HG03442 (cell line): ENCODE measurements around the gene TBCD.
"Not testable (repeated sequence)": the region's sequence is repeated elsewhere in the genome, so short reads cannot be mapped to it uniquely, and the experiment has no call there.

Experiments used
- ATAC-seq: cut with Tn5 transposase; IDR thresholded peaks from one replicate; pipeline ENCODE4 v1.9.1; 2021; ENCODE audit warnings: mild to moderate bottlenecking, moderate library complexity; ENCODE audit not compliant: unreplicated experiment

Gene TBCD

DNA sequence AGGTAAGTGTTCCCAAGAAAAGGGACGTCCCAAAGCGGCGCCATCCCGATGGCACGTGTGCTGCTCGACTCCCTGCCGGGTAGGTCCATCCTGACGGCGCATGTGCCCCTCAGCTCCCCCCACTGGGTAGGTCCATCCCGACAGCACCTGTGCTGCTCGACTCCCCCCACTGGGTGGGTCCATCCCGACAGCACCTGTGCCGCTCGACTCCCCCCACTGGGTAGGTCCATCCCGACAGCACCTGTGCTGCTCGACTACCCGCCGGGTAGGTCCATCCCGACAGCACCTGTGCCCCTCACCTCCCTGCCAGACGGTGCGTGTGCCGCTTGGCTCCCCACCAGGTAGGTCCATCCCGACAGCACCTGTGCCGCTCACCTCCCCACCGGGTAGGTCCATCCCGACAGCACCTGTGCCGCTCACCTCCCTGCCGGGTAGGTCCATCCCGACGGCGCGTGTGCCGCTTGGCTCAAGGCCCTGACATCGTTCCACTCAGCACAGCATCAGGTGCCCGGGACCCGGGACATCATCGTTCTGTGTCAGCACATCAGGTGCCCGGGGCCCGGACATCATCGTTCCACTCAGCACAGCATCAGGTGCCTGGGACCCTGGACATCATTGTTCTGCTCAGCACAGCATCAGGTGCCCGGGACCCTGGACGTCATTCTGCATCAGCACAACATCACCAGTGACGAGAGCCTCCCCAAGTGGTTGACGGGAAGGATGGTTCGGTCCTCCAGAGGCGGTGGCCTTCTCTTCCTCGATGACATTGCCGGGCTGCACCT, 22.2 kb upstream of the TBCD start:
- no peak for ATAC-seq

DNA sequence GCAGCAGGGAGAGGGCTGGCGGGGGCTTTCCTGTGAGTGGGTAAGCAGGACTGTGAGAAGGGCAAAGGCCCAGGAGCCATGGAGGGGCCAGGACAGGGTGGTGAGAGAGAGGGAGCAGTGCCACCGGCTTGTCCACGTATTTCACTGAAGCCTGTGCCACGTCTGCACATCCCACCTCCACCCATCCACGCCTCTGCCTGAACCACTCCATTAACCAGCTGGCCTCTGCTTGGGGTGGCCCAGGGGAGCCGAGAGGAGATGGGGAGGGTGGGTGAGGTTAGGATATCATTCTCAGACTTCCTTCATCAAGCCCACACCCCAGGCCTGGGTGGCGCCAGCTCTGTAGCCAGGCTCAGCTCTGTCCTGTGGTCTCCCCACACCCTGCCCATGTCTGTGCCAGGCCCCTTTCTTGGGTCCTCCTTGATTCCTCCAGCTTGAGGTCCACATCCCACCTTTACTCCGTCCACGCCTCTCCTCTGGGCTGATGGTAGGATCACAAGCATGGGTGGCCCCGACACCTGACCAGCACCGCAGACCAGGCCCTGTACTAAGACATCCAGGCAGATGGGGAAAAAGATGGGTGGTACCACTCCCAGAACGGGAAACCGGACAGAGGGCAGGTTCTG, 19.6 kb upstream of the TBCD start:
- ATAC-seq = no peak

DNA sequence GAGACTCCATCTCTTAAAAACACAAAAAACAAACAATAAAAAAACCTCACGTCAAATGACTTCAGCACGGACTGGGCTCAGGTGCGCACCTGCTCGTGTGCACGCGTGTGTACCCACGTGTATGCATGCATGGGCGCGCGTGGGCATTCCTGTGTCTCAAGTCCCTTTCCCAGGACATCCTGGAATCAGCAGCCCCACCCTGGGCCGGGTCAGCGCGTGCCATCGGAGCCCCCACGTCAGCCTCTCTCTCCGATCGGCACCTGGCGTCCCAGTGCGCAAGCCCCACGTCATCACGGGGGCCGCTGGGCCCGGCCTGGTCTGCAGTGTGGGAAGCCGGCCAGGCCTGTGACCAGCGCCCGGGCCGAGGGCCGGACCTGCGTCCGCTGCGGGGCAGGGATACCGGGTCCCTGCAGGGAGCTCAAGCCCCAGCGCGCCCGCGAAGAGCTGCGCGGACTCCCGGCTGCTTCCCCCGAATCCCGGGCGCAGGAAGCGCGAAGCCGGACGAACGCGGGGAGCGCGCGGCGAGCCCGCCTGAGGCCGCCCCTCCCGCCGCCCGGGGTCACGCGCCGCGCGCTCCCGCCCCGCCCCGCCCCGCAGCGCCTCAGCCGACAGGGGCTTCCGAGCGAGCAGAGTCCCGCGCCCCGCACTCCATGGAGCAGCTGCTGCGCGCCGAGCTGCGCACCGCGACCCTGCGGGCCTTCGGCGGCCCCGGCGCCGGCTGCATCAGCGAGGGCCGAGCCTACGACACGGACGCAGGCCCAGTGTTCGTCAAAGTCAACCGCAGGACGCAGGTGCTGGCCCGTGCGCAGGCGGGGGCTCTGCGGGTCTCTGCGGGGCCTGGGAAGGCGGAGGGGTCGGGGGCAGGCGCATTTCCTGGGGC, 16.6 kb upstream of the TBCD start, which contains the start of gene FN3K:
FN3K (plus strand) TSS at position 629 of the 880 bp plus-strand sequence; CDS start at position 651, 22 bp downstream.
- no peak for ATAC-seq

DNA sequence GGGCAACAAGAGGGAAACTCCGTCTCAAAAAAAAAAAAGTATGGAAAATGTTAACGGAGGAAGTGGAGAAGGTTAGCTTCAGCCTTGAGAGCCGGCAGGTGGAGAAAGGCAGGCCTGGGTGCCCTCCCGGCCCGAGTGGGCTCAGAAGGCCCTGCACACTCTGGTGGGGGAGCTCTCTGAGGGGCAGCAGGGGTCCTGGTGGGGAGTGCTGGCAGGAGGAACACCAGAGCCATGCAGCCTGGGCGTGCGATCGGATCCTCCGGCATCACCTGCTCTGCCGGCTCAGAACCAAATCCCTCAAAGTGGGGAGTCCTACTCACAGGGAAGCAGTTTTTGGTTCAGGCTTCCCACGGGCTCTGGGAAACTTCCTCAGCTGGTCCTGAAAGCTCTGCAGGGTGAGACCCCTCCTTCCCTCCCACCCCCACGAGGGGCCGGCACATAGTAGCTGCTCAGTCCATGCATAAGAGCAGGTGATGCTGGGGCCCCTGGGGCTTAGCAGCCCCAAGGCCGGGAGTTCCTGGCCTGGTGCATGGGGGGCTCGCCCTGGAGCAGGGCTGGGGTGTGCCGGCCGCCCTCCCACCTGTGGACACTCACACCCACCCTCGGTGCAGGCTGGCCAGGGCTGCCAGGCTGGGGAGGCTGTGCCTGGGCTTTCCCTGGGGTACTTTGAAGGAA, 15.2 kb upstream of the TBCD start:
- ATAC-seq = no peak

DNA sequence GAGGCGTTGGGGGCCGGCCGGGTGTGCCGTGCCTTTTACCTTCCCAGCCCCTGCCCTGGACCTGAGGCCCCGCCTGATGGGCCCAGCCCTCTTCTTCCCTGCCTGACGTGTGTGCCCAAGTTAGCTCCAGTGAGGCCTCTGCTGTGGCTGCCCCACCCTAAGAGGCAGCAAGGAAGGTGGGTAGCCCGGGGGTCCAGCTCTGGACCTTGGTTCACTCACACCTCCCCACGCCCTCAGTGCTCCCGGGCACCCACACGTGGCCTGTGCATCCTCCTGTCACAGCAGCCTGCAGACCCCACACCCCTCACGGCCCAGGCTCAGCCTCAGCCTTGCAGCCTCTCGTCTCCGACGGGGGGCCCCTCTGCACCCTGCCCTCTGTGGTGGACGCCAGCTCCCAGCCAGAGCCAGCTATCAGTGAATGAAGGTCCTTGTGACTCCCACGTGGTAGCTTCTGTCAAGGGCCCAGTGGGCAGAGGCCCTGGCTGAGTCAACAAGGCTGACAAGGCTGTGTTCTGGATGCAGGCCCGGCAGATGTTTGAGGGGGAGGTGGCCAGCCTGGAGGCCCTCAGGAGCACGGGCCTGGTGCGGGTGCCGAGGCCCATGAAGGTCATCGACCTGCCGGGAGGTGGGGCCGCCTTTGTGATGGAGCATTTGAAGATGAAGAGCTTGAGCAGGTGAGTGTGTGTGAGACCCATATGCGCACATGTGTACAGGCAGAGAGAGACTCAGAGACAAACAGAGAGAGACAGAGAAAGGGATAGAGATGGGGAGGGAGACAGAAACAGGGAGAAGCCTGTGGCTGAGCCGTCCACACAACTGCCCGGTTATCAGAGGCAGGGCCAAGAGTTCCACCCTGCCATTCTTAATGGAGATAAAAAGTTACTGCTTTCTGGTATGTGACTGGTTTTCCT, 13.6 kb upstream of the TBCD start:
- no peak for ATAC-seq

DNA sequence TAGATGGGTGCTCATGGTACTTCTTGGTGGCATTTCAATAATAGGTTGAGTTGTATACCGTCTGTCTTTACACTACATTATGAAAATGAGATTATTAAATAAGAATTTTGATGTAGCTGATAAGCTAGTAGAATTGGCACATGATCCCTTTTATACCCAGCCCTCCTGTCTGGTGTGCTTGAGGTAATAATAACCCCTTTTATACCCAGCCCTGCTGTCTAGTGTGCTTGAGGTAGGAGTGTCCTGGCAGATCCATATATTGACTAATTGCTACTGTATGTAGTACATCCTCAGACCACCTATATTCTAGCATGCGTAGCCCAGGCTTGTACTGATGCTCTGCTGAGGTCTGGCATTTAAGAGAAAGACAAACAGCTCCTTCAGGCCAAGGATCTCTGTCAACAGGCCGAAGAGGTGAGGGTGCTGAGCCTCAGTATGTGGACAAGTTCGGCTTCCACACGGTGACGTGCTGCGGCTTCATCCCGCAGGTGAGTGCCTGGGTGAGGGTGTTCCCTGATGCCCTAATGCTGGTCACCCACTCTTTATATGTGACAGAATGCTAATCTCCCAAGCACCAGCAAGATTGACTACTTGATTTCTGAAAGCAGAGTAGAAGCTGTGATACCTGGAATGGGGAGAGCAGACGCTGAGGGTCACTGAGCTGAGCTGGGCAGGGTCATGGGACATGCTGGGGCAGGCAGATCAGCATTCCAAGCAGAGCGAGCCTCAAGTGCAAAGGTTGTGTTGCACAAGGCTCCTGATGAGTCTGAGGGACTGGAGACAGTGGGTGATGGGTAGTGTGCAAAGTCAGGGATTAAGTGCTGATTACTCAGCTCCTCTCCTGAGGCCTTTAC, 10.7 kb upstream of the TBCD start:
- ATAC-seq = no peak

DNA sequence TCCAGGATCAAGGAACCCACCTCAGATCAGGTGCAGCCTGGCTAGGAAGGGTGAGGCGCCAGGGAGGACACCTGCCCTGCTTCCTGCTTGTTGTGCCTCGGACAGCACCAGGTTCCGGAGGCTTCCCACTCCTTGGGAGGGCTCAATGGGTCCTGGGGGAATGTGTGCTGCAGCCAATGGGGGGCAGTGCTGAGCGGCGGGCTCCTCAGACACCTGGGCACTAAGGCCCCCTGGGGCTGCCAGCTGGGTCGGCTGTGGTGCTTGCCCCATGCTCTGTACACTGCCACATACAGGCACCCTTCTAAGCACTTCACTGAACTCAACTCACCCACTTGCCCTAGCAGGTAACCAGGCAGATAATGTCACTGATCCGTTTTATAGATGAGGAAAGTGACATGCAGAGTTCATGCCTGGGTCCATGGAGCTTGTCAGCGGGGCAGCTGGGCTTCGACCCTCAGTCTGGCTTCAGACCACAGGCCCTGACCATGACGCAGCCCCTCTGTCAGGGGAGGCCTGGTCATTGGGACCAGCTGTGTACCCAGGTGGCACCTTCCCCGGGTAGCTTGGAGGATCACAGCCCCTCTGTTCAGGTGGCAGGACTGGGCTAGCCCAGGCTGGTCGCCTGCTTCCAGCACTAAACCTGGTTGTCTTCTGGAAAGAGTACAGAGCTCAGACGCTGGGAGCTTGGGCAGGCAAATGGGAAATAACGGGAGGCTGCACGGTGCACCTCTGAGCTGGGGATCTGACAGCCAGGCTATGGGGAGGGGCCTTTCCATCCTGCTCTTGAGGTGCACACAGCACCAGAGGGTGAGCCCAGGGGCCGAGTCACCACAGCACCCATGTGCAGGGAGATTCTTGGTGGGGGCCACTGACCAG, 8.3 kb upstream of the TBCD start:
- no peak for ATAC-seq

DNA sequence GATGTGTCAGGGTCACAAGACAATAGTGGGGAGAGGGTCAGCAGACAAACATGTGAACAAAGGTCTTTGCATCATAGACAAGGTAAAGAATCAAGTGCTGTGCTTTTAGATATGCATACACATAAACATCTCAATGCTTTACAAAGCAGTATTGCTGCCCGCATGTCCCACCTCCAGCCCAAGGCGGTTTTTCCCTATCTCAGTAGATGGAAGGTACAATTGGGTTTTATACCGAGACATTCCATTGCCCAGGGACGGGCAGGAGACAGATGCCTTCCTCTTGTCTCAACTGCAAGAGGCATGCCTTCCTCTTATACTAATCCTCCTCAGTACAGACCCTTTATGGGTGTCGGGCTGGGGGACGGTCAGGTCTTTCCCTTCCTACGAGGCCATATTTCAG, 7.1 kb upstream of the TBCD start:
- ATAC-seq = not testable (repeated sequence)

DNA sequence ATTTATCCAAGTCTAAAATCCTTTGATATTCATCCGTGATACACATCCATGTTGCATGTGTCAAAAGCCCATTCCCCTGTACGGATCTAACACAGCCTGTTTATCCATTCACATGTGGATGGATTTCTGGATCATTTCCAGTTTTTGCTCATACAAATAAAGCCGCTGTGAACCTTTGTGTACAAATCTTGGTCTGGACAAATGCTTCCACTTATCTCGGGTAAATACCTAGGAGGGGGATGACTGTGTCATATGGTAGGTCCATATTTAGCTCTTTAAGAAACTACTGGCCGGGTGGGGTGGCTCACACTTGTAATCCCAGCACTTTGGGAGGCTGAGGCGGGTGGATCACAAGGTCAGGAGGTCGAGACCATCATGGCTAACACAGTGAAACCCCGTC, 6.3 kb upstream of the TBCD start:
- no peak for ATAC-seq

DNA sequence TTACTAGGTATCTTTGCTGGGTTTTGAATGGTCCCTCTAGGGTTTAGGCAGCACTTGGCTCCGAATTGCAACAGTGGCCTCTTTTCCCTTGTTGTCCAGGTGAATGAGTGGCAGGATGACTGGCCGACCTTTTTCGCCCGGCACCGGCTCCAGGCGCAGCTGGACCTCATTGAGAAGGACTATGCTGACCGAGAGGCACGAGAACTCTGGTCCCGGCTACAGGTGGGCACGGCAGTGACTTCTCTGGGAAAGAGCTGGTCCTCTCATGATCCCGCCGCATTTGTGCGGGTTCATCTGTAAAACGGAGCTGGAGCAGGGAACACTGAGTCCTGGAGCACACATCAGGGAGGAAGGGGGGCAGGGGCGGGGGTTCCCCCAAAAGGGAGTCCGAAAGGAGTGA, 3.1 kb upstream of the TBCD start:
- ATAC-seq = no peak

DNA sequence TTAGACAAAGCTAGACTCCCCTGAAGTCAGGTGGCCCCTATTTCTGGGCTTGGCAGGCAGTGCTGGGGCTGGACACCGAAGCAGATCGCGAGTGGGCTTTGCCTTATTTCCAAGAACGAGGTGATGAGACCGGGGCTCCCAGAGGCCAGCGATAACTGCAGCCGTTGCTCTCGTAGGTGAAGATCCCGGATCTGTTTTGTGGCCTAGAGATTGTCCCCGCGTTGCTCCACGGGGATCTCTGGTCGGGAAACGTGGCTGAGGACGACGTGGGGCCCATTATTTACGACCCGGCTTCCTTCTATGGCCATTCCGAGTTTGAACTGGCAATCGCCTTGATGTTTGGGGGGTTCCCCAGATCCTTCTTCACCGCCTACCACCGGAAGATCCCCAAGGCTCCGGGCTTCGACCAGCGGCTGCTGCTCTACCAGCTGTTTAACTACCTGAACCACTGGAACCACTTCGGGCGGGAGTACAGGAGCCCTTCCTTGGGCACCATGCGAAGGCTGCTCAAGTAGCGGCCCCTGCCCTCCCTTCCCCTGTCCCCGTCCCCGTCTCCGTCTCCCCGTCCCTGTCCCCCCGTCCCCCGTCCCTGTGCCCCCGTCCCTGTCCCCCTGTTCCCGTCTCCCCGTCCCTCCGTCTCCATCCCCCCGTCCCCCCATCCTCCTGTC, 1.5 kb upstream of the TBCD start:
- no peak for ATAC-seq

DNA sequence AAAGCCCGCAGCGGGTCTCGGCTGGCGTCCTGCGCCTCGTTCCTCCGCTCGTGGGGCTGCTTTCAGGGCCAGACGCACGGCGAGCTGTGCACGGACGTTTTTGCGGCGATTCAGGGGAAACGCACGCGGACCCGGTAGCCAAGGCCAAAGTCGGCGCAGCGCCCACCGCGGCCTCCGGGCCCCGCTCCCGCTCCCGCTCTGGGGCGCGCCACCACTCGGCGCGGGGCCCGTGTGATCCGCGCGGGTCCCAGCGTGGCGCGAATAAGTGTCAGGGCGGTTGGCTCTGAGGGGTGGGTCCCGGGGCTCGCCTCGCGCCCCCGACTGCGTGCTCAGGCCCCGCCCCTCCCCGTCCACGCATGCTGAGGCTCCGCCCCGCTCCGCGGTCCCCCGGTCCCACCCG, 694 bp upstream of the TBCD start:
- peak; percentile 23 for ATAC-seq

DNA sequence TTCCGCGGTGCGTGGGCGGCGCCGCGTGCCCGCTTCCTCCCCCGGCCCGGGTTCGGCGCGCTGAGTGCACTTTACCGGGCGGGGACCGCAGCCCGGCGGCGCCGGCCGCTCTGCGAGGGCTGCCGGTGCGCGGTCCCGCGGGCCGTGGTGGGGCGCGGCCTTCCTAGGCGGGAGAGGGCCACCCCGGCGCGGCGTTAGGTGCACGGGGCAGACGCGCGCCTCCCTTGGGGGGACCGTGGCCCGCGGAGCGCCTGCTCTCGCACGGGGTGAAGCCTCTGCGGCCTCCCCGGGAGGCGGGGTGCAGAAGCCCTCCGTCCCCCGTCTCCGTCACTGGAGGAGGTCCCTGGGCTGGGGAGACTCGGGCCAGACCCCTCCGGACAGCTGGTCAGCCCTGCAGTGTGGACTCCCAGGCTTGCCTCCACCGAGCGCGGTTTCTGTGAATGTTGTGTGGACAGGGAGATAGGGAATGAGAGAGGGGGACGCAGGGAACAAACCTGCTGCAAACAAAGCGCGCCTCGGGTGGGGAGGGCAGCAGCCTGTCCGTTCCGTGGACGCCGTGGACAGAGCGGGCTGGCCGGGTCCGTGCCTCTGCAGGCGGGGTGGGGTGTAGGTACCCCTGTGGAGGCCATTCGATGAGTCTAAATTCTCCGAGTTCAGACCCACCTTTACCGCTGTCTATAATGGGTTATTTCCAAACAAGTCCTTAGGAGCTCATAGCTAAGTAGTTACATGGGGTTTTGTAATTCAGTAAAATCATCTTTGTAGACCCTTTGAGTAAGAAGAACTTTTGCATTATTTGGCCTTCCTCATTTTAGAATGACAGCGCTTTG, 721 bp downstream of the TBCD start:
- peak; percentile 13 for ATAC-seq

DNA sequence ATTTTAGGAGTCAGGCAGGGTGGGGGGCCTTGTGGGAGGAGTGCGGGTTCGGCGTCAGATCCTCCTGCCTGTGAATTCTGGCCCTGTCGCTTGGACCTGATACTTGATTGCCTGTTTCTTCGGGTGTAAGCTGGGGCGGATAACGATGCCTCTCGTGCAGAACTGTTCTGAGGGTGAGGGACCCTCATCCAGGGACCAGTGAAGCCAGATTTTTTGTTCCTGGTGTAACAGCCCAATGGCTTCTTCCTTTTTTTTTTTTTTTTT, 1.3 kb downstream of the TBCD start:
- ATAC-seq = no peak

DNA sequence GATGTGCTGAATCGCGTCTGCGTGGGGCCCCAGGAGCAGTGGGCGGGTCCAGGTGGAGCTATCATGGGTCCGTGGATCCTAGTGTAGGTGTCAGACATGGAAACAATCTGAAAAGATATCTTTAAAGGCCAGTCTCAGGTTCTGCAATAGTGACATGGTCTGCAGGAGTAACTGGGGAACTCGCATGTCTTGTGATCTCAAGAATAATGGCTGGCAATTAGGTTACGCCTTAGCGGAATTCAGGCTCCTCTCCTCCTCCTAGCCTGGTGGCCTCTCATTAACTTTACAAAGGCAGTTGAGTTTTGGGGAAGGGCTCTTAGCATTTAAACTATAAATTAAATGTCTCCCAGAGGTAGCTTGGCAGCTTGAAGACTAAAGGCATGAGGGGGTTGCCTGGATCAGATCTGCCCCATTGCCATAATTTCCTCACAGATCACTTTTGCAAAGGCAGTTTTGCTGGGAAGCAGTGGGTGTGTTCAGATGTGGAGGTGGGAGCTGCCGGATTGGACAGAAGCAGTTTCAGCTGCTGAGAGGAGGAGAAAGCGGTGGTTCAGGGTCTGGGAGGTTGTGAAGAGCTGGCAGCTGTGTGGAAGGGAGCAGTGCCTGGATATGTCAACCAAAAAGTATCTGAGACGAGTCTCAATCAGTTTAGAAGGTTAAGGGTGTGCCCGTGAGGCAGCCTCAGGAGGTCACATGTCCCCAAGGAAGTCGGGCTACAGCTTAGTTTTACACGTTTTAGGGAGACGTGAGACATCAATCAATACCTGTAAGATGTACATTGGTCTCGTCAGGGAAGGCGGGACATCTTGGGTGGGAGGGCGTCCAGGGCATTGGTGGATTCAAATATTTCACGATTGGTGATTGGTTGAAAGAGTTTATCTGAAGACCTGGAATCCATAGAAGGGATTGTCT, 2.7 kb downstream of the TBCD start:
- no peak for ATAC-seq

DNA sequence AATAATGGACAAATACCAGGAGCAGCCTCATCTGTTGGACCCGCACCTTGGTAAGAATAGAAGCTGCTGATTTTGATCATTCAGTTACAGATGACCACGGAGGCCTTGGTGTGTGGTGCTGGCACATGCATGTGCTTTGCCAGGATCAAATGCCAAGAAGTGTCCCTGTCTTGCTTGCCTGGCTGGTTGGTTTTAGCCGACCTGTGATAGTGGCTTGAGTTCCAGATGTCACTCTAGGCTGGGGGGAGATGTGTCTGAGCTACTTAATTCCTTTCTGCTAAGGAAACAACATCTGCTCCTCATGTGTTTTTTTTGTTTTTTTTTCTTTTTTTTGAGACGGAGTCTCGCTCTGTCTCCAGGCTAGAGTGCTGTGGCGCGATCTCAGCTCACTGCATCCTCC, 4.3 kb downstream of the TBCD start:
- ATAC-seq = no peak
